Fibroblast of lung (primary cell): ENCODE results near the gene CC2D2A. TPM values are rescaled to one million over a fixed set of nuclear protein-coding genes. Genes with fewer than 3 reads are reported as not detected.

Source experiments
- DNase-seq, 2 donors: peaks; one replicate each; pipeline versions ENCODE4 v3.0.0 to v3.0.0-alpha.2; 2010; ENCODE audit warnings: low read depth in 2 of 2
- H2AFZ ChIP-seq: 2 replicates; pipeline ENCODE4 v1.5.1; 2012; ENCODE audit warnings: low read length, control low read depth, inconsistent platforms
- H3K27ac ChIP-seq: 2 replicates; pipeline ENCODE4 v1.5.1; 2011; ENCODE audit warnings: low read length, control low read depth; ENCODE audit not compliant: insufficient read depth
- H3K27me3 ChIP-seq: 2 replicates; pipeline ENCODE4 v1.5.1; 2011; ENCODE audit warnings: mild to moderate bottlenecking, low read length; ENCODE audit not compliant: control insufficient read depth, insufficient read depth
- H3K36me3 ChIP-seq: 2 replicates; pipeline ENCODE4 v1.5.1; 2011; ENCODE audit warnings: low read length; ENCODE audit not compliant: control insufficient read depth, insufficient read depth
- H3K4me1 ChIP-seq: 2 replicates; pipeline ENCODE4 v1.5.1; 2011; ENCODE audit warnings: low read length; ENCODE audit not compliant: control insufficient read depth, insufficient read depth; ENCODE audit errors: extremely low read depth
- H3K4me2 ChIP-seq: 2 replicates; pipeline ENCODE4 v1.5.1; 2011; ENCODE audit warnings: low read length, control low read depth; ENCODE audit not compliant: insufficient read depth; ENCODE audit errors: extremely low read depth
- H3K4me3 ChIP-seq, 4 experiments: fragments of 200-600 bp in 1 of 4; sonication (generic) in 1 of 4; replicated peaks in 1 of 4; 2 replicates each; pipeline ENCODE4 v1.5.1; 2011 to 2016; ENCODE audit warnings: low read length in 4 of 4, low read depth in 3 of 4, mild to moderate bottlenecking in 3 of 4, control low read depth in 2 of 4, inconsistent platforms in 1 of 4, mixed read lengths in 1 of 4; ENCODE audit not compliant: insufficient read depth in 1 of 4; ENCODE audit errors: control extremely low read depth in 1 of 4
- H3K79me2 ChIP-seq: 2 replicates; pipeline ENCODE4 v1.5.1; 2012; ENCODE audit warnings: mild to moderate bottlenecking, low read length, inconsistent platforms; ENCODE audit not compliant: control insufficient read depth, insufficient read depth
- H3K9ac ChIP-seq: 2 replicates; pipeline ENCODE4 v1.5.1; 2011; ENCODE audit warnings: mild to moderate bottlenecking, low read length, control low read depth; ENCODE audit not compliant: insufficient read depth
- H3K9me3 ChIP-seq: 2 replicates; pipeline ENCODE4 v1.5.1; 2012; ENCODE audit warnings: low read depth, low read length; ENCODE audit not compliant: control insufficient read depth, insufficient read depth
- H4K20me1 ChIP-seq: 2 replicates; pipeline ENCODE4 v1.5.1; 2011; ENCODE audit warnings: low read length; ENCODE audit not compliant: control insufficient read depth, insufficient read depth; ENCODE audit errors: extremely low read depth
- CTCF ChIP-seq, 2 donors: IDR thresholded peaks in 1 of 2; conservative IDR thresholded peaks in 1 of 2; 1 replicate in 1 of 2; 2 replicates in 1 of 2; pipeline ENCODE4 v1.5.1; 2011 to 2012; ENCODE audit warnings: low read length in 2 of 2, control low read depth in 1 of 2, inconsistent platforms in 1 of 2, low read depth in 1 of 2, mild to moderate bottlenecking in 1 of 2
- EZH2 ChIP-seq: IDR thresholded peaks from 2 replicates; pipeline ENCODE4 v1.5.1; 2012; ENCODE audit warnings: low read length, control low read depth, mild to moderate bottlenecking; ENCODE audit errors: missing control alignments
- polyA plus RNA-seq, 2 donors: library from polyadenylated mRNA; depleted of rRNA in 1 of 2; stranded (reverse) in 1 of 2; unstranded in 1 of 2; fragments of >200 nt; gene quantifications; 2 replicates each; pipeline ENCODE4 v1.2.1, GENCODE V29; 2011 to 2012; ENCODE audit warnings: missing spikeins in 1 of 2
- total RNA-seq: library from RNA; depleted of rRNA; stranded (reverse); fragments of >200 nt; gene quantifications from 2 replicates; pipeline ENCODE4 v1.2.1, GENCODE V29; 2014

CC2D2A gene
- total and polyA plus RNA-seq, 2 donors (not counting 1 experiment from before 2014, with no cell fraction given): 30.9 to 41.6 TPM

- Histone ChIP-seq H3K27ac (no peak overlapping the region), H3K36me3 (no peaks in the 10 kb centered on the region), H3K4me1 (no peaks in the 10 kb centered on the region), H3K79me2 (no peaks in the 10 kb centered on the region), H4K20me1 (no peaks in the 10 kb centered on the region), H3K27me3 (no peaks in the 10 kb centered on the region), H3K4me3 (no peak overlapping the region), H2AFZ (no peak overlapping the region), H3K9me3 (no peaks in the 10 kb centered on the region), H3K4me2 (no peak overlapping the region), H3K9ac (no peak overlapping the region)
- DNase-seq: no peak
- TF ChIP-seq CTCF (conservative IDR thresholded peaks at IDR 0.05 in 1 of 2, IDR thresholded peaks at IDR 0.05 in 1 of 2; ENCODE audit: low read depth in 1 of 2, low read length in 2 of 2) (no peak), EZH2 (no peak)
These were observed 77.7 kb downstream of the CC2D2A start for GRCh38 chr4:15547392-15547791.

- TF ChIP-seq EZH2 (no peak), CTCF (conservative IDR thresholded peaks at IDR 0.05 in 1 of 2, IDR thresholded peaks at IDR 0.05 in 1 of 2; ENCODE audit: low read depth in 1 of 2, low read length in 2 of 2) (no peak)
- Histone ChIP-seq H3K4me2 (no peak overlapping the region), H2AFZ (no peak overlapping the region), H3K4me3 (no peak overlapping the region), H3K27ac (no peak overlapping the region), H3K4me1 (no peaks in the 10 kb centered on the region), H3K36me3 (peaks cover 3% of the 10 kb centered on the region), H3K9ac (no peak overlapping the region), H3K9me3 (no peaks in the 10 kb centered on the region), H4K20me1 (no peaks in the 10 kb centered on the region), H3K27me3 (no peaks in the 10 kb centered on the region), H3K79me2 (no peaks in the 10 kb centered on the region)
- DNase-seq: no peak
These were observed 80.8 kb downstream of the CC2D2A start for GRCh38 chr4:15550491-15550890.

- H3K36me3 ChIP-seq: peaks cover 3% of the 10 kb centered on the region
- H2AFZ ChIP-seq: no peak overlapping the region
- no peaks in the 10 kb centered on the region for H3K9me3 ChIP-seq
- no peak overlapping the region for H3K4me3 ChIP-seq
- DNase-seq: no peak
- H3K4me1 ChIP-seq: no peaks in the 10 kb centered on the region
- H3K27me3 ChIP-seq: no peaks in the 10 kb centered on the region
- H3K79me2 ChIP-seq: no peaks in the 10 kb centered on the region
- H3K4me2 ChIP-seq: no peak overlapping the region
- H4K20me1 ChIP-seq: no peaks in the 10 kb centered on the region
- H3K9ac ChIP-seq: no peak overlapping the region
- no peak overlapping the region for H3K27ac ChIP-seq
- no peak for TF ChIP-seq EZH2
- no peak for TF ChIP-seq CTCF (conservative IDR thresholded peaks at IDR 0.05 in 1 of 2, IDR thresholded peaks at IDR 0.05 in 1 of 2; ENCODE audit: low read depth in 1 of 2, low read length in 2 of 2)
These were observed 82.2 kb downstream of the CC2D2A start for GRCh38 chr4:15551740-15552446.
